GM12878 (cell line): ENCODE results near the gene PCNX1. TPM values are rescaled to one million over a fixed set of nuclear protein-coding genes. Genes with fewer than 3 reads are reported as not detected.
A peak's percentile ranks its signal among the peaks of the same experiment; 100 is the strongest.

Experiments
- CHD4 ChIP-seq: fragments of 200-600 bp; sonication (generic); IDR thresholded peaks from 2 replicates; pipeline ENCODE4 v1.6.1; 2016; ENCODE audit warnings: mild to moderate bottlenecking
- EZH2 ChIP-seq: IDR thresholded peaks from 2 replicates; pipeline ENCODE4 v1.6.1; 2012; ENCODE audit warnings: low read depth, mild to moderate bottlenecking, control low read depth, inconsistent platforms, low read length, borderline replicate concordance; ENCODE audit not compliant: control insufficient read depth
- HDAC2 ChIP-seq: fragments of 200-600 bp; sonication (generic); IDR thresholded peaks from 2 replicates; pipeline ENCODE4 v1.6.1; 2017
- IKZF1 ChIP-seq: fragments of 450-650 bp; conservative IDR thresholded peaks from 2 replicates; pipeline ENCODE4 v1.6.1; 2017; ENCODE audit warnings: antibody characterized with exemption, mild to moderate bottlenecking
- IRF4 ChIP-seq: IDR thresholded peaks from 2 replicates; pipeline ENCODE4 v1.6.1; 2011; ENCODE audit warnings: low read depth, low read length
- KAT2A ChIP-seq: conservative IDR thresholded peaks from 2 replicates; pipeline ENCODE4 v1.6.1; 2011; ENCODE audit warnings: low read depth, low read length; ENCODE audit not compliant: control insufficient read depth
- MTA3 ChIP-seq: IDR thresholded peaks from 2 replicates; pipeline ENCODE4 v1.6.1; 2012; ENCODE audit warnings: low read length, inconsistent platforms, borderline replicate concordance
- NFIC ChIP-seq: IDR thresholded peaks from 2 replicates; pipeline ENCODE4 v1.6.1; 2012; ENCODE audit warnings: low read depth, mild to moderate bottlenecking, inconsistent platforms, low read length, moderate library complexity
- RB1 ChIP-seq: fragments of 450-650 bp; formaldehyde crosslinking; IDR thresholded peaks from 2 replicates; pipeline ENCODE4 v1.6.1; 2017; ENCODE audit warnings: mild to moderate bottlenecking, borderline replicate concordance
- RUNX3 ChIP-seq: IDR thresholded peaks from 2 replicates; pipeline ENCODE4 v1.6.1; 2012; ENCODE audit warnings: low read length, inconsistent platforms
- SIN3A ChIP-seq: IDR thresholded peaks from 2 replicates; pipeline ENCODE4 v1.6.1; 2012; ENCODE audit warnings: low read depth, low read length, improper control_type of control experiment
- SPI1 ChIP-seq: IDR thresholded peaks from 2 replicates; pipeline ENCODE4 v1.6.1; 2011; ENCODE audit warnings: low read depth, mild to moderate bottlenecking, low read length, moderate library complexity, borderline replicate concordance; ENCODE audit not compliant: insufficient read depth
- SUPT20H ChIP-seq: IDR thresholded peaks from 2 replicates; pipeline ENCODE4 v1.6.1; 2011; ENCODE audit warnings: low read depth, mild to moderate bottlenecking, low read length, moderate library complexity, borderline replicate concordance; ENCODE audit not compliant: control insufficient read depth
- SUZ12 ChIP-seq: fragments of 200-600 bp; sonication (generic); IDR thresholded peaks from one replicate; pipeline ENCODE4 v1.6.1; 2018; ENCODE audit warnings: antibody characterized with exemption, mild to moderate bottlenecking; ENCODE audit not compliant: unreplicated experiment
- ZNF217 ChIP-seq: fragments of 450-650 bp; IDR thresholded peaks from 2 replicates; pipeline ENCODE4 v1.6.1; 2017; ENCODE audit warnings: antibody characterized with exemption, mild to moderate bottlenecking
- polyA plus RNA-seq, 11 experiments: library from polyadenylated mRNA; depleted of rRNA in 4 of 11; unstranded in 6 of 11; stranded (reverse) in 5 of 11; fragments of >200 nt; fragmentation: Nextera tagmentation in 4 of 11; fragmentation: Illumina TruSeq in 1 of 11; extraction: Ambion mirVana in 4 of 11; extraction: Trizol in 1 of 11; gene quantifications; 1 replicate in 1 of 11; 2 replicates in 10 of 11; pipeline versions ENCODE4 v1.2.1 to v1.2.3, GENCODE V29; 2011 to 2016; ENCODE audit warnings: inconsistent platforms in 2 of 11, missing spikeins in 2 of 11, low read depth in 1 of 11
- total RNA-seq, 4 experiments: library from RNA; depleted of rRNA in 3 of 4; stranded (reverse); fragments of >200 nt in 3 of 4; fragmentation: Illumina TruSeq in 1 of 4; extraction: Trizol in 1 of 4; gene quantifications; 2 replicates each; pipeline versions ENCODE4 v1.2.1 to v1.2.3, GENCODE V29; 2013 to 2021
- TF ChIP-seq, protein P1 (sequence below): fragments of 450-650 bp; formaldehyde crosslinking; IDR thresholded peaks from 2 replicates; pipeline ENCODE4 v1.5.0; 2022; ENCODE audit warnings: mild to moderate bottlenecking, missing genetic modification characterization
- TF ChIP-seq, protein P2 (sequence below), 3 experiments: IDR thresholded peaks in 2 of 3; conservative IDR thresholded peaks in 1 of 3; 2 replicates each; pipeline ENCODE4 v1.5.1; 2011; ENCODE audit warnings: low read depth in 3 of 3, low read length in 3 of 3, mild to moderate bottlenecking in 3 of 3, control low read depth in 2 of 3, moderate library complexity in 2 of 3, inconsistent platforms in 1 of 3, mixed read lengths in 1 of 3; ENCODE audit not compliant: control insufficient read depth in 2 of 3, insufficient read depth in 1 of 3; ENCODE audit errors: extremely low read depth in 1 of 3
- TF ChIP-seq, protein P3 (sequence below): IDR thresholded peaks from 2 replicates; pipeline ENCODE4 v1.6.1; 2012; ENCODE audit warnings: low read depth, low read length, improper control_type of control experiment
- TF ChIP-seq, protein P4 (sequence below): fragments of 450-650 bp; IDR thresholded peaks from 2 replicates; pipeline ENCODE4 v1.6.1; 2017; ENCODE audit warnings: borderline replicate concordance
- TF ChIP-seq, protein P5 (sequence below): fragments of 450-650 bp; IDR thresholded peaks from 2 replicates; pipeline ENCODE4 v1.6.1; 2018; ENCODE audit warnings: borderline replicate concordance, mild to moderate bottlenecking; ENCODE audit not compliant: partially characterized antibody

The PCNX1 gene
- total and polyA plus RNA-seq, 10 of the 15 experiments (the other 5 are each of a cell fraction or from before 2014, with no cell fraction given), result 4.6 to 53.9 (median 20.5) TPM

DNA sequence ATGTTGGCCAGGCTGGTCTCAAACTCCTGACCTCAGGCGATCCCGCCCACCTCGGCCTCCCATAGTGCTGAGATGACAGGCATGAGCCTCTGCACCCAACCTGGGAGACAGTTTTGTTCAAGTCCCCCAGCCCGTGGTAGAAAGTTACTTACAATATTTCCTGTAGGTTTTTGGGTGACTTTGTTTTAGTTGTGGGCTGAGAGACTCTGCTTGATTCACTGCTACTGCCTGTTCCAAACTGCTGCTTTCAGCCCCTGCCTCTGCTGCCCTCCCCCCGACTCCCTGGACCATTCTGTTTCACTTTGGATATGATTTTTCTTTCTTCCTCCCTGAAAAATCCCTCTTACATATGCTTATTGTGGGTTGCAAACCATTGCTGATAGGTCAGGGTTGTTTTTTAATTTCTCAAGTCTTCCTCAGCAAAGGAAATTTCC is 13.4 kb upstream of the PCNX1 start (continued):
- TF ChIP-seq, protein P1, sequence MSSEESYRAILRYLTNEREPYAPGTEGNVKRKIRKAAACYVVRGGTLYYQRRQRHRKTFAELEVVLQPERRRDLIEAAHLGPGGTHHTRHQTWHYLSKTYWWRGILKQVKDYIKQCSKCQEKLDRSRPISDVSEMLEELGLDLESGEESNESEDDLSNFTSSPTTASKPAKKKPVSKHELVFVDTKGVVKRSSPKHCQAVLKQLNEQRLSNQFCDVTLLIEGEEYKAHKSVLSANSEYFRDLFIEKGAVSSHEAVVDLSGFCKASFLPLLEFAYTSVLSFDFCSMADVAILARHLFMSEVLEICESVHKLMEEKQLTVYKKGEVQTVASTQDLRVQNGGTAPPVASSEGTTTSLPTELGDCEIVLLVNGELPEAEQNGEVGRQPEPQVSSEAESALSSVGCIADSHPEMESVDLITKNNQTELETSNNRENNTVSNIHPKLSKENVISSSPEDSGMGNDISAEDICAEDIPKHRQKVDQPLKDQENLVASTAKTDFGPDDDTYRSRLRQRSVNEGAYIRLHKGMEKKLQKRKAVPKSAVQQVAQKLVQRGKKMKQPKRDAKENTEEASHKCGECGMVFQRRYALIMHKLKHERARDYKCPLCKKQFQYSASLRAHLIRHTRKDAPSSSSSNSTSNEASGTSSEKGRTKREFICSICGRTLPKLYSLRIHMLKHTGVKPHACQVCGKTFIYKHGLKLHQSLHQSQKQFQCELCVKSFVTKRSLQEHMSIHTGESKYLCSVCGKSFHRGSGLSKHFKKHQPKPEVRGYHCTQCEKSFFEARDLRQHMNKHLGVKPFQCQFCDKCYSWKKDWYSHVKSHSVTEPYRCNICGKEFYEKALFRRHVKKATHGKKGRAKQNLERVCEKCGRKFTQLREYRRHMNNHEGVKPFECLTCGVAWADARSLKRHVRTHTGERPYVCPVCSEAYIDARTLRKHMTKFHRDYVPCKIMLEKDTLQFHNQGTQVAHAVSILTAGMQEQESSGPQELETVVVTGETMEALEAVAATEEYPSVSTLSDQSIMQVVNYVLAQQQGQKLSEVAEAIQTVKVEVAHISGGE (CRISPR knock-in tag), result no peak
- no peak for TF ChIP-seq SIN3A
- TF ChIP-seq SPI1, result peak; percentile 29; the same call in 1 of the 2 replicates
- TF ChIP-seq, protein P2, sequence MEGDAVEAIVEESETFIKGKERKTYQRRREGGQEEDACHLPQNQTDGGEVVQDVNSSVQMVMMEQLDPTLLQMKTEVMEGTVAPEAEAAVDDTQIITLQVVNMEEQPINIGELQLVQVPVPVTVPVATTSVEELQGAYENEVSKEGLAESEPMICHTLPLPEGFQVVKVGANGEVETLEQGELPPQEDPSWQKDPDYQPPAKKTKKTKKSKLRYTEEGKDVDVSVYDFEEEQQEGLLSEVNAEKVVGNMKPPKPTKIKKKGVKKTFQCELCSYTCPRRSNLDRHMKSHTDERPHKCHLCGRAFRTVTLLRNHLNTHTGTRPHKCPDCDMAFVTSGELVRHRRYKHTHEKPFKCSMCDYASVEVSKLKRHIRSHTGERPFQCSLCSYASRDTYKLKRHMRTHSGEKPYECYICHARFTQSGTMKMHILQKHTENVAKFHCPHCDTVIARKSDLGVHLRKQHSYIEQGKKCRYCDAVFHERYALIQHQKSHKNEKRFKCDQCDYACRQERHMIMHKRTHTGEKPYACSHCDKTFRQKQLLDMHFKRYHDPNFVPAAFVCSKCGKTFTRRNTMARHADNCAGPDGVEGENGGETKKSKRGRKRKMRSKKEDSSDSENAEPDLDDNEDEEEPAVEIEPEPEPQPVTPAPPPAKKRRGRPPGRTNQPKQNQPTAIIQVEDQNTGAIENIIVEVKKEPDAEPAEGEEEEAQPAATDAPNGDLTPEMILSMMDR (IDR thresholded peaks at IDR 0.05 in 2 of 3, conservative IDR thresholded peaks at IDR 0.05 in 1 of 3; ENCODE audit: control insufficient read depth in 2 of 3, extremely low read depth in 1 of 3, insufficient read depth in 1 of 3, low read depth in 3 of 3, low read length in 3 of 3), result no peak
- TF ChIP-seq RB1, result no peak
- TF ChIP-seq SUPT20H, result no peak
- TF ChIP-seq IRF4, result 0 out of 2 replicates have a peak, but pooled peaks have one; percentile 49
- TF ChIP-seq KAT2A, result no peak
- no peak for TF ChIP-seq SUZ12
- no peak for TF ChIP-seq HDAC2
- TF ChIP-seq CHD4, result no peak
- TF ChIP-seq, protein P3, sequence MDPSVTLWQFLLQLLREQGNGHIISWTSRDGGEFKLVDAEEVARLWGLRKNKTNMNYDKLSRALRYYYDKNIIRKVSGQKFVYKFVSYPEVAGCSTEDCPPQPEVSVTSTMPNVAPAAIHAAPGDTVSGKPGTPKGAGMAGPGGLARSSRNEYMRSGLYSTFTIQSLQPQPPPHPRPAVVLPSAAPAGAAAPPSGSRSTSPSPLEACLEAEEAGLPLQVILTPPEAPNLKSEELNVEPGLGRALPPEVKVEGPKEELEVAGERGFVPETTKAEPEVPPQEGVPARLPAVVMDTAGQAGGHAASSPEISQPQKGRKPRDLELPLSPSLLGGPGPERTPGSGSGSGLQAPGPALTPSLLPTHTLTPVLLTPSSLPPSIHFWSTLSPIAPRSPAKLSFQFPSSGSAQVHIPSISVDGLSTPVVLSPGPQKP, result no peak
- no peak for TF ChIP-seq ZNF217
- TF ChIP-seq, protein P4, sequence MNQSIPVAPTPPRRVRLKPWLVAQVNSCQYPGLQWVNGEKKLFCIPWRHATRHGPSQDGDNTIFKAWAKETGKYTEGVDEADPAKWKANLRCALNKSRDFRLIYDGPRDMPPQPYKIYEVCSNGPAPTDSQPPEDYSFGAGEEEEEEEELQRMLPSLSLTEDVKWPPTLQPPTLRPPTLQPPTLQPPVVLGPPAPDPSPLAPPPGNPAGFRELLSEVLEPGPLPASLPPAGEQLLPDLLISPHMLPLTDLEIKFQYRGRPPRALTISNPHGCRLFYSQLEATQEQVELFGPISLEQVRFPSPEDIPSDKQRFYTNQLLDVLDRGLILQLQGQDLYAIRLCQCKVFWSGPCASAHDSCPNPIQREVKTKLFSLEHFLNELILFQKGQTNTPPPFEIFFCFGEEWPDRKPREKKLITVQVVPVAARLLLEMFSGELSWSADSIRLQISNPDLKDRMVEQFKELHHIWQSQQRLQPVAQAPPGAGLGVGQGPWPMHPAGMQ, result no peak
- TF ChIP-seq MTA3, result no peak
- TF ChIP-seq RUNX3, result peak; percentile 73
- no peak for TF ChIP-seq EZH2
- TF ChIP-seq IKZF1, result peak; percentile 26; the same call in 1 of the 2 replicates
- TF ChIP-seq, protein P5, sequence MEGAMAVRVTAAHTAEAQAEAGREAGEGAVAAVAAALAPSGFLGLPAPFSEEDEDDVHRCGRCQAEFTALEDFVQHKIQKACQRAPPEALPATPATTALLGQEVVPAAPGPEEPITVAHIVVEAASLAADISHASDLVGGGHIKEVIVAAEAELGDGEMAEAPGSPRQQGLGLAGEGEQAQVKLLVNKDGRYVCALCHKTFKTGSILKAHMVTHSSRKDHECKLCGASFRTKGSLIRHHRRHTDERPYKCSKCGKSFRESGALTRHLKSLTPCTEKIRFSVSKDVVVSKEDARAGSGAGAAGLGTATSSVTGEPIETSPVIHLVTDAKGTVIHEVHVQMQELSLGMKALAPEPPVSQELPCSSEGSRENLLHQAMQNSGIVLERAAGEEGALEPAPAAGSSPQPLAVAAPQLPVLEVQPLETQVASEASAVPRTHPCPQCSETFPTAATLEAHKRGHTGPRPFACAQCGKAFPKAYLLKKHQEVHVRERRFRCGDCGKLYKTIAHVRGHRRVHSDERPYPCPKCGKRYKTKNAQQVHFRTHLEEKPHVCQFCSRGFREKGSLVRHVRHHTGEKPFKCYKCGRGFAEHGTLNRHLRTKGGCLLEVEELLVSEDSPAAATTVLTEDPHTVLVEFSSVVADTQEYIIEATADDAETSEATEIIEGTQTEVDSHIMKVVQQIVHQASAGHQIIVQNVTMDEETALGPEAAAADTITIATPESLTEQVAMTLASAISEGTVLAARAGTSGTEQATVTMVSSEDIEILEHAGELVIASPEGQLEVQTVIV, result no peak
- peak; percentile 69; the same call in 1 of the 2 replicates for TF ChIP-seq NFIC
